ENCODE measurements around the gene DES.

GRCh38 chr2:219442256-219443015 is 24.3 kb downstream of the DES start:
- TF ChIP-seq KLF6 (CRISPR knock-in tag; IDR thresholded peaks at IDR 0.05) (no peak), NFRKB (IDR thresholded peaks at IDR 0.05) (no peak), EP300 (IDR thresholded peaks at IDR 0.05; ENCODE audit: low read depth in 2 of 2, low read length in 2 of 2) (no peak), EP300 (CRISPR knock-in tag; IDR thresholded peaks at IDR 0.05; ENCODE audit: borderline replicate concordance) (no peak), DNMT1 (CRISPR knock-in tag; IDR thresholded peaks at IDR 0.05) (no peak), ZNF160 (CRISPR knock-in tag; IDR thresholded peaks at IDR 0.05) (no peak), CTCF (CRISPR knock-in tag; IDR thresholded peaks at IDR 0.05) (no peak), CREB1 (IDR thresholded peaks at IDR 0.05) (no peak), CREB1 (CRISPR knock-in tag; IDR thresholded peaks at IDR 0.05) (no peak)

Data from HepG2 (cell line).